ENCODE measurements around the gene SKP1.

DNA sequence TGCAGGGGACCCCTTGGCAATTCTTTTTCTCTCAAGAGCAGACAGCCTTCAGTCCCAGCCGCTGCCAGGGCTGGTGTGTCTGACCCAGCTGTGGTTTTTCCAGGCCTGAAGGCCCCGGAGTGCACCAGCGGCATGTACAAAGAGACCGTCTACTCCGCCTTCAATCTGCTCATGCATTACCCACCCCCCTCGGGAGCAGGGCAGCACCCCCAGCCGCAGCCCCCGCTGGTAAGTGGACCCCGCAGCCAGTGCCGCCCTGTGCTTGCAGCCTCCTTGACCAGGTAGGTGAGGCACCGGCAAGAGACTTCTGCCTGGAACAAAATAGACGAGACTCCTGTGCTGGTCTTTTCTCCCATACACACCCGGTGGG lies 61.0 kb downstream of the SKP1 start:
- TF ChIP-seq, protein P1, sequence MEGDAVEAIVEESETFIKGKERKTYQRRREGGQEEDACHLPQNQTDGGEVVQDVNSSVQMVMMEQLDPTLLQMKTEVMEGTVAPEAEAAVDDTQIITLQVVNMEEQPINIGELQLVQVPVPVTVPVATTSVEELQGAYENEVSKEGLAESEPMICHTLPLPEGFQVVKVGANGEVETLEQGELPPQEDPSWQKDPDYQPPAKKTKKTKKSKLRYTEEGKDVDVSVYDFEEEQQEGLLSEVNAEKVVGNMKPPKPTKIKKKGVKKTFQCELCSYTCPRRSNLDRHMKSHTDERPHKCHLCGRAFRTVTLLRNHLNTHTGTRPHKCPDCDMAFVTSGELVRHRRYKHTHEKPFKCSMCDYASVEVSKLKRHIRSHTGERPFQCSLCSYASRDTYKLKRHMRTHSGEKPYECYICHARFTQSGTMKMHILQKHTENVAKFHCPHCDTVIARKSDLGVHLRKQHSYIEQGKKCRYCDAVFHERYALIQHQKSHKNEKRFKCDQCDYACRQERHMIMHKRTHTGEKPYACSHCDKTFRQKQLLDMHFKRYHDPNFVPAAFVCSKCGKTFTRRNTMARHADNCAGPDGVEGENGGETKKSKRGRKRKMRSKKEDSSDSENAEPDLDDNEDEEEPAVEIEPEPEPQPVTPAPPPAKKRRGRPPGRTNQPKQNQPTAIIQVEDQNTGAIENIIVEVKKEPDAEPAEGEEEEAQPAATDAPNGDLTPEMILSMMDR (IDR thresholded peaks at IDR 0.05; ENCODE audit: borderline replicate concordance, extremely low read depth, low read length, poor library complexity, severe bottlenecking), result no peak
- TF ChIP-seq EZH2 (IDR thresholded peaks at IDR 0.05; ENCODE audit: borderline replicate concordance, low read depth, low read length, severe bottlenecking), result no peak
